Keratinocyte (primary cell): ENCODE measurements around the gene PYY. TPM values are rescaled to one million over a fixed set of nuclear protein-coding genes. Genes with fewer than 3 reads are reported as not detected.

Experiments used
- DNase-seq: peaks from one replicate; pipeline ENCODE4 v3.0.0-alpha.2; 2011; ENCODE audit warnings: low read depth, missing footprints, low spot score
- FAIRE-seq: peaks from 2 replicates; lab custom pipeline; 2011; peaks lifted over from hg19 to GRCh38; lab: Jason Lieb, UNC
- H2AFZ ChIP-seq: 2 replicates; pipeline ENCODE4 v1.6.0; 2012; ENCODE audit warnings: low read length, control low read depth, inconsistent platforms; ENCODE audit not compliant: control insufficient read depth
- H3K27ac ChIP-seq: 2 replicates; pipeline ENCODE4 v1.5.1; 2011; ENCODE audit warnings: low read length; ENCODE audit not compliant: control insufficient read depth, insufficient read depth
- H3K27me3 ChIP-seq: 3 replicates; pipeline ENCODE4 v1.6.0; 2011; ENCODE audit warnings: low read length; ENCODE audit not compliant: control insufficient read depth, insufficient read depth; ENCODE audit errors: extremely low read depth
- H3K36me3 ChIP-seq, 2 experiments: 2 replicates in 1 of 2; 3 replicates in 1 of 2; pipeline ENCODE4 v1.5.1; 2011; ENCODE audit warnings: low read length in 2 of 2, mild to moderate bottlenecking in 1 of 2; ENCODE audit not compliant: control insufficient read depth in 2 of 2, insufficient read depth in 2 of 2; ENCODE audit errors: extremely low read depth in 1 of 2
- H3K4me1 ChIP-seq: 3 replicates; pipeline ENCODE4 v1.5.1; 2011; ENCODE audit warnings: low read length; ENCODE audit not compliant: control insufficient read depth, insufficient read depth; ENCODE audit errors: extremely low read depth
- H3K4me2 ChIP-seq: 3 replicates; pipeline ENCODE4 v1.6.0; 2011; ENCODE audit warnings: low read depth, low read length; ENCODE audit not compliant: control insufficient read depth, insufficient read depth; ENCODE audit errors: extremely low read depth
- H3K4me3 ChIP-seq, 3 experiments: fragments of 200-600 bp in 1 of 3; sonication (generic) in 1 of 3; 2 replicates in 2 of 3; 3 replicates in 1 of 3; pipeline ENCODE4 v1.5.1; 2011 to 2016; ENCODE audit warnings: low read length in 3 of 3, mild to moderate bottlenecking in 3 of 3, control low read depth in 2 of 3, inconsistent platforms in 1 of 3, low read depth in 1 of 3, mixed read lengths in 1 of 3, mixed run types in 1 of 3, moderate library complexity in 1 of 3; ENCODE audit not compliant: control insufficient read depth in 2 of 3, insufficient read depth in 2 of 3; ENCODE audit errors: extremely low read depth in 1 of 3
- H3K79me2 ChIP-seq: 2 replicates; pipeline ENCODE4 v1.6.0; 2012; ENCODE audit warnings: low read length; ENCODE audit not compliant: control insufficient read depth, insufficient read depth
- H3K9ac ChIP-seq: 3 replicates; pipeline ENCODE4 v1.6.0; 2011; ENCODE audit warnings: low read length; ENCODE audit not compliant: control insufficient read depth, insufficient read depth; ENCODE audit errors: extremely low read depth
- H3K9me1 ChIP-seq: 3 replicates; pipeline ENCODE4 v1.6.0; 2011; ENCODE audit warnings: low read length; ENCODE audit not compliant: control insufficient read depth, insufficient read depth; ENCODE audit errors: extremely low read depth
- H3K9me3 ChIP-seq: 2 replicates; pipeline ENCODE4 v1.5.1; 2012; ENCODE audit warnings: low read depth, low read length; ENCODE audit not compliant: control insufficient read depth
- H4K20me1 ChIP-seq: 3 replicates; pipeline ENCODE4 v1.6.0; 2011; ENCODE audit warnings: low read length; ENCODE audit not compliant: control insufficient read depth, insufficient read depth; ENCODE audit errors: extremely low read depth
- EZH2 ChIP-seq: IDR thresholded peaks from one replicate; pipeline ENCODE4 v1.6.1; 2012; ENCODE audit warnings: inconsistent platforms, mild to moderate bottlenecking, low read length, moderate library complexity
- dilution Hi-C: fragments of 300-500 bp; cut with MboI; formaldehyde crosslinking; loops from one replicate; pipeline ENCODE4 v1.7.0; 2020; ENCODE audit warnings: low sequenced_read_pairs; ENCODE audit not compliant: extremely low pct_ligation_motif_present
- polyA plus RNA-seq, 5 experiments: library from polyadenylated mRNA; depleted of rRNA in 3 of 5; stranded (reverse) in 3 of 5; stranded (forward) in 1 of 5; unstranded in 1 of 5; fragments of >200 nt; gene quantifications; 1 replicate in 1 of 5; 2 replicates in 3 of 5; 3 replicates in 1 of 5; pipeline versions ENCODE4 v1.2.1 to v1.2.3, GENCODE V29; 2011 to 2012; ENCODE audit warnings: missing spikeins in 2 of 5, low read depth in 1 of 5, low replicate concordance in 1 of 5
- TF ChIP-seq, protein P1 (sequence below), 3 experiments: IDR thresholded peaks in 1 of 3; conservative IDR thresholded peaks in 1 of 3; optimal IDR thresholded peaks in 1 of 3; 2 replicates in 2 of 3; 3 replicates in 1 of 3; pipeline versions ENCODE3 to v1.5.1; 2011; ENCODE audit warnings: low read length in 3 of 3, mild to moderate bottlenecking in 3 of 3, moderate library complexity in 2 of 3, control low read depth in 1 of 3, inconsistent platforms in 1 of 3; ENCODE audit not compliant: insufficient read depth in 2 of 3; ENCODE audit errors: extremely low read depth in 1 of 3

PYY gene
- polyA plus RNA-seq, 1 donor (not counting 4 experiments of a cell fraction or from before 2014, with no cell fraction given), result not detected

DNA sequence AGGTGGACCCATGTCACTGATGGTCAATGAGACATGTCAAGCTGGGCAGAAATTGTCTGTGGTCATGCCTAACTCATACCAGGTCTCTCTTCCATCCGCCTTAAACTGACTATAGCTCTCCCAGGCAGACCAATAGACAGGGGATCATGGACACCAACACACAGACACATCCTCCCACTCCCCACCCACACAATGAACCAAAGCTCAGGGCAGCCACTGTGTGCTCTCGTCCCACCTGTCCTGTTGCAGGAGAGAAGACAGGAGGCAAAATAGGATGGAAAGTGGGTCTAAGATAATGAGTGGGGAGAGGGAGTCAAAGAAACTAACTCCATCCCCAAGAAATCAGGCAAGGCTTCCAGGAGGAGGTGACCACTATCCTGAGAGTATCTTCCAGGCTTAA lies 3.2 kb downstream of the PYY start:
- no peaks in the 10 kb centered on the region for H3K4me1 ChIP-seq
- no peak overlapping the region for H3K27ac ChIP-seq
- FAIRE-seq, result no peak
- peaks cover 48% of the 10 kb centered on the region for H3K27me3 ChIP-seq
- dilution Hi-C loops, result no loop called here
- H3K9me3 ChIP-seq, result no peaks in the 10 kb centered on the region
- H3K4me2 ChIP-seq, result no peak overlapping the region
- H3K9me1 ChIP-seq, result no peaks in the 10 kb centered on the region
- no peaks in the 10 kb centered on the region for H3K79me2 ChIP-seq
- H3K4me3 ChIP-seq, result no peak overlapping the region
- no peaks in the 10 kb centered on the region for H4K20me1 ChIP-seq
- no peak overlapping the region for H2AFZ ChIP-seq
- DNase-seq, result no peak
- TF ChIP-seq, protein P1, sequence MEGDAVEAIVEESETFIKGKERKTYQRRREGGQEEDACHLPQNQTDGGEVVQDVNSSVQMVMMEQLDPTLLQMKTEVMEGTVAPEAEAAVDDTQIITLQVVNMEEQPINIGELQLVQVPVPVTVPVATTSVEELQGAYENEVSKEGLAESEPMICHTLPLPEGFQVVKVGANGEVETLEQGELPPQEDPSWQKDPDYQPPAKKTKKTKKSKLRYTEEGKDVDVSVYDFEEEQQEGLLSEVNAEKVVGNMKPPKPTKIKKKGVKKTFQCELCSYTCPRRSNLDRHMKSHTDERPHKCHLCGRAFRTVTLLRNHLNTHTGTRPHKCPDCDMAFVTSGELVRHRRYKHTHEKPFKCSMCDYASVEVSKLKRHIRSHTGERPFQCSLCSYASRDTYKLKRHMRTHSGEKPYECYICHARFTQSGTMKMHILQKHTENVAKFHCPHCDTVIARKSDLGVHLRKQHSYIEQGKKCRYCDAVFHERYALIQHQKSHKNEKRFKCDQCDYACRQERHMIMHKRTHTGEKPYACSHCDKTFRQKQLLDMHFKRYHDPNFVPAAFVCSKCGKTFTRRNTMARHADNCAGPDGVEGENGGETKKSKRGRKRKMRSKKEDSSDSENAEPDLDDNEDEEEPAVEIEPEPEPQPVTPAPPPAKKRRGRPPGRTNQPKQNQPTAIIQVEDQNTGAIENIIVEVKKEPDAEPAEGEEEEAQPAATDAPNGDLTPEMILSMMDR (optimal IDR thresholded peaks at IDR 0.05 in 1 of 3, IDR thresholded peaks at IDR 0.05 in 1 of 3, conservative IDR thresholded peaks at IDR 0.05 in 1 of 3; ENCODE audit: extremely low read depth in 1 of 3, insufficient read depth in 2 of 3, low read length in 3 of 3), result no peak
- no peak overlapping the region for H3K9ac ChIP-seq
- H3K36me3 ChIP-seq, result no peaks in the 10 kb centered on the region

DNA sequence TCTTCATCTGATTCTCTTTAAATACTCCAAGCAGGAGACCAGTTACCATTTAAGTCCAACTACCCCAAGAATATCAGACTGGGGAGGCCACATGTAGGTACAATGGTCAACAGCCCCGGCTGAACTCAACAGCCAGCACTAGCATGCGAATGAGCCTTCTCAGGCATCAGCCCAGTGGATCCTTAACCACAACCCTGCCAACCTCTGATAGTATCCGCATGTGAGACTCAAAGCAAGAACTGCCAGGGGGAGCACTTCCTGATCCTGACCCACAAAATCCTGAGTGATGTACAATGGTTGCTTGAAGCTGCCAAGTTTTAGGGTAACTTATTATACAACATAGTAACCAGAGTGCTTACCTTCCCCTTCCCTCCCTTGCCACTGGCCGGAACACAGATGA lies 4.0 kb downstream of the PYY start:
- no peak overlapping the region for H2AFZ ChIP-seq
- peaks cover 46% of the 10 kb centered on the region for H3K27me3 ChIP-seq
- dilution Hi-C loops, result no loop called here
- no peak for DNase-seq
- H3K79me2 ChIP-seq, result no peaks in the 10 kb centered on the region
- H3K9me1 ChIP-seq, result no peaks in the 10 kb centered on the region
- no peaks in the 10 kb centered on the region for H4K20me1 ChIP-seq
- no peak overlapping the region for H3K27ac ChIP-seq
- no peaks in the 10 kb centered on the region for H3K36me3 ChIP-seq
- no peak overlapping the region for H3K4me3 ChIP-seq
- H3K9ac ChIP-seq, result no peak overlapping the region
- TF ChIP-seq EZH2, result no peak
- TF ChIP-seq, protein P1 (optimal IDR thresholded peaks at IDR 0.05 in 1 of 3, IDR thresholded peaks at IDR 0.05 in 1 of 3, conservative IDR thresholded peaks at IDR 0.05 in 1 of 3; ENCODE audit: extremely low read depth in 1 of 3, insufficient read depth in 2 of 3, low read length in 3 of 3), result peak in 1 of 3 experiments; percentile 24
- no peaks in the 10 kb centered on the region for H3K9me3 ChIP-seq
- H3K4me1 ChIP-seq, result peaks cover 2% of the 10 kb centered on the region
- FAIRE-seq, result no peak
- H3K4me2 ChIP-seq, result no peak overlapping the region
